GM12878 (cell line): Measurements from ENCODE around the gene ULK4.

Experiments used
- BRCA1 ChIP-seq: IDR thresholded peaks from 2 replicates; pipeline ENCODE4 v1.6.1; 2011; ENCODE audit warnings: low read depth, low read length, improper control_type of control experiment
- CTCF ChIP-seq, 3 experiments: IDR thresholded peaks in 2 of 3; conservative IDR thresholded peaks in 1 of 3; 2 replicates each; pipeline ENCODE4 v1.5.1; 2011; ENCODE audit warnings: low read depth in 3 of 3, low read length in 3 of 3, mild to moderate bottlenecking in 3 of 3, control low read depth in 2 of 3, moderate library complexity in 2 of 3, inconsistent platforms in 1 of 3, mixed read lengths in 1 of 3; ENCODE audit not compliant: control insufficient read depth in 2 of 3, insufficient read depth in 1 of 3; ENCODE audit errors: extremely low read depth in 1 of 3
- EP300 ChIP-seq, 2 experiments: fragments of 150-350 bp in 1 of 2; IDR thresholded peaks; 2 replicates each; pipeline ENCODE4 v1.6.1; 2011 to 2012; ENCODE audit warnings: low read depth in 2 of 2, low read length in 2 of 2, borderline replicate concordance in 1 of 2, improper control_type of control experiment in 1 of 2, inconsistent platforms in 1 of 2; ENCODE audit not compliant: control insufficient read depth in 1 of 2
- EZH2 ChIP-seq: IDR thresholded peaks from 2 replicates; pipeline ENCODE4 v1.6.1; 2012; ENCODE audit warnings: low read depth, mild to moderate bottlenecking, control low read depth, inconsistent platforms, low read length, borderline replicate concordance; ENCODE audit not compliant: control insufficient read depth
- JUND ChIP-seq: IDR thresholded peaks from 2 replicates; pipeline ENCODE4 v1.6.1; 2012; ENCODE audit warnings: low read depth, mild to moderate bottlenecking, low read length, improper control_type of control experiment, moderate library complexity
- SMC3 ChIP-seq: IDR thresholded peaks from 2 replicates; pipeline ENCODE4 v1.6.1; 2011; ENCODE audit warnings: low read length, improper control_type of control experiment, borderline replicate concordance
- SUZ12 ChIP-seq: fragments of 200-600 bp; sonication (generic); IDR thresholded peaks from one replicate; pipeline ENCODE4 v1.6.1; 2018; ENCODE audit warnings: antibody characterized with exemption, mild to moderate bottlenecking; ENCODE audit not compliant: unreplicated experiment
- YY1 ChIP-seq: IDR thresholded peaks from 2 replicates; pipeline ENCODE4 v1.6.1; 2011; ENCODE audit warnings: low read depth, mild to moderate bottlenecking, low read length

GRCh38 chr3:41448396-41448795, 513.5 kb downstream of the ULK4 start:
- TF ChIP-seq CTCF (IDR thresholded peaks at IDR 0.05 in 2 of 3, conservative IDR thresholded peaks at IDR 0.05 in 1 of 3; ENCODE audit: control insufficient read depth in 2 of 3, extremely low read depth in 1 of 3, insufficient read depth in 1 of 3, low read depth in 3 of 3, low read length in 3 of 3) (no peak), EP300 (IDR thresholded peaks at IDR 0.05; ENCODE audit: borderline replicate concordance in 1 of 2, control insufficient read depth in 1 of 2, low read depth in 2 of 2, low read length in 2 of 2) (no peak), SMC3 (no peak), SUZ12 (no peak), BRCA1 (no peak), JUND (no peak), EZH2 (no peak), YY1 (no peak)
